HEK293T (cell line): ENCODE data around the gene CADPS2.

Source experiments
- CTCF ChIA-PET: fragments of 350-600 bp; formaldehyde crosslinking; extraction: SDS; loops from one replicate; lab custom pipeline; 2021; ENCODE audit warnings: antibody characterized with exemption, inconsistent platforms; lab: Yijun Ruan, JAX
- POLR2A ChIA-PET: fragments of 350-600 bp; formaldehyde crosslinking; extraction: SDS; loops from one replicate; lab custom pipeline; 2020; ENCODE audit warnings: antibody characterized with exemption, inconsistent platforms; lab: Yijun Ruan, JAX
- DNase-seq: peaks from one replicate; pipeline ENCODE4 v3.0.0; 2012; ENCODE audit warnings: mixed read lengths; ENCODE audit errors: extremely low spot score
- ARNT ChIP-seq: fragments of 450-650 bp; IDR thresholded peaks from 2 replicates; pipeline ENCODE4 v1.6.1; 2017; ENCODE audit warnings: mild to moderate bottlenecking
- BHLHE40 ChIP-seq: fragments of 450-650 bp; IDR thresholded peaks from 2 replicates; pipeline ENCODE4 v1.6.1; 2016; ENCODE audit warnings: mild to moderate bottlenecking, moderate library complexity, borderline replicate concordance
- CTBP1 ChIP-seq: fragments of 450-650 bp; IDR thresholded peaks from 2 replicates; pipeline ENCODE4 v1.6.1; 2016; ENCODE audit warnings: borderline replicate concordance
- ELF4 ChIP-seq: fragments of 450-650 bp; IDR thresholded peaks from 2 replicates; pipeline ENCODE4 v1.6.1; 2017; ENCODE audit warnings: antibody characterized with exemption
- FOXA1 ChIP-seq: fragments of 450-650 bp; IDR thresholded peaks from 2 replicates; pipeline ENCODE4 v1.6.1; 2016; ENCODE audit warnings: mild to moderate bottlenecking
- FOXK2 ChIP-seq: fragments of 450-650 bp; IDR thresholded peaks from 2 replicates; pipeline ENCODE4 v1.6.1; 2016; ENCODE audit warnings: mild to moderate bottlenecking
- FOXM1 ChIP-seq: fragments of 450-650 bp; IDR thresholded peaks from 2 replicates; pipeline ENCODE4 v1.6.1; 2017; ENCODE audit warnings: mild to moderate bottlenecking, borderline replicate concordance
- HDGF ChIP-seq: fragments of 450-650 bp; IDR thresholded peaks from 2 replicates; pipeline ENCODE4 v1.6.1; 2017; ENCODE audit warnings: antibody characterized with exemption, borderline replicate concordance
- L3MBTL2 ChIP-seq: fragments of 450-650 bp; conservative IDR thresholded peaks from 2 replicates; pipeline ENCODE4 v1.6.1; 2016; ENCODE audit warnings: mild to moderate bottlenecking
- LEF1 ChIP-seq: fragments of 450-650 bp; IDR thresholded peaks from 2 replicates; pipeline ENCODE4 v1.6.1; 2017; ENCODE audit warnings: mild to moderate bottlenecking, borderline replicate concordance
- NFRKB ChIP-seq: fragments of 450-650 bp; IDR thresholded peaks from 2 replicates; pipeline ENCODE4 v1.6.1; 2016; ENCODE audit warnings: mild to moderate bottlenecking, moderate library complexity
- SP1 ChIP-seq: fragments of 450-650 bp; IDR thresholded peaks from 2 replicates; pipeline ENCODE4 v1.6.1; 2017
- SUZ12 ChIP-seq: fragments of 450-650 bp; IDR thresholded peaks from 2 replicates; pipeline ENCODE4 v1.6.1; 2016; ENCODE audit warnings: mild to moderate bottlenecking
- TARDBP ChIP-seq: fragments of 450-650 bp; IDR thresholded peaks from 2 replicates; pipeline ENCODE4 v1.6.1; 2016
- ZNF384 ChIP-seq: fragments of 450-650 bp; IDR thresholded peaks from 2 replicates; pipeline ENCODE4 v1.6.1; 2016
- TF ChIP-seq, protein P1 (sequence below): fragments of 450-650 bp; IDR thresholded peaks from 2 replicates; pipeline ENCODE4 v1.6.1; 2016

Gene CADPS2

DNA sequence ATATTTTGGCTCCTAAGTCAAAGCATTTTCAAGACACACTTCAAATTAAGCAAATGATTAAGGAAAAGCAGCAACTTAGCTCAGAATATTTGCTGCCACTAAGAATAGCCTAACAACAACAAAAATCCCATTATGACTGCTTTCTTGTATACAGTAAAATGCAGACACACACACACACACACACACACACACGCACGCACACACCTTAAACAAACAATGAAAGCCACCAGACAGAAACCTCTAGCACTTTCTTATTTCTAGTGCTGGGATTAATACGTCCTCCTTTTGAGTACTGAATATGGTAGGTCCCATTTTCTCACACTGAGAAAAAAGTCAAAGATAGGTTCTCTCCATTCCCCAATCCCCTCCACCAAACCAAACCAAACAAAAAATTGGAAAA, 558.3 kb downstream of the CADPS2 start:
- POLR2A ChIA-PET, result no interaction called here
- DNase-seq, result no peak
- TF ChIP-seq FOXM1, result no peak
- TF ChIP-seq CTBP1, result no peak
- CTCF ChIA-PET, result interaction anchor here (0.7 kb wide), 1 partner anchor 244 kb away, joined by 3 read pairs; no protein-coding TSS in a partner anchor

DNA sequence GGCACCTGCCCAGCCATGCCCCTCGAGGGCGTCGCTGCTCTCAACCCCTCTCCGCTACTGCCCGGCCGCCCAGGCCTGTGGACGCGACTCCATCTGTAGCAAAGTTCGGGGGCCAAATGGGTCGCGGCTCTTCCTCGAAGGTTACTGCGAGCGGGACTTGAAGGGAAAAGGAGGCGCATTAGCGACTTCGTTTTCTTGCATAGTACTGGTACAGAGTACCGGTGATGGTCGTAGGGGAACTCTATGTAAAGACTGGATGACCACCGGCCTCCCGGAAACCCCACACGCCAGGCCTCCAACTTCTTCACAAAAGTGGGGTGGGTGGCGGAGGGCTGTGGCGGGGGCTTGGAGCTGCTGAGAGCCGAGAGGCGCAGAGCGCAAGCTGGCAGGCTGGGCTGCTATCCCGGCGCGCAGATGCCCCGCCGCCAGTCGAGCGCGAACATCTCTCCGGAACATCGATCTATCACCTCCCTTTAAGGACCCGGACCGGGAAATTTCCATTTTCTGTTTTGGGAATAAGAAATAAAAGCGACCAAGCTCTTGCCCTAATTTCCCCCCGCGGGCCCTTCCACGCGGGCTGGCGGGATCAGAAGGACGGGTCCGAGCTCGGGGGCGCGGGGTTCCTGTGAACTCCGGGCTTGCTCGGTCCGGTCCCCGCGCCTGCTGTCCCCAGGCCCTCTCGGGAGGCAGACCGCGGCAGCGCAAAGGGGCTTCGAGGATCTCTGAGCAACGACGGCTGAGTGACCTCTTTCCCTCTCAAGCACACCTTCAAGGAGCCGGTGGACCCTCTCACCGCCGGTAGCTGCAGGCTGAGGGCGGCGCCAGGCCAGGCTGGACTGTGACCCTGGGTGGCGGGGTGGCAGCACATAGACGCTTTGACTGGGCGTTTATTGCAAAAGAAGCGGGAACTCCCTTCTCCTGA, 569.5 kb downstream of the CADPS2 start:
- no peak for DNase-seq
- ChIA-PET POLR2A (no interaction called here), CTCF (no interaction called here)
- no peak for TF ChIP-seq ELF4
- TF ChIP-seq TARDBP, result no peak
- no peak for TF ChIP-seq HDGF
- TF ChIP-seq NFRKB, result no peak
- TF ChIP-seq L3MBTL2, result no peak
- no peak for TF ChIP-seq BHLHE40
- TF ChIP-seq SP1, result no peak
- no peak for TF ChIP-seq SUZ12
- no peak for TF ChIP-seq ZNF384
- no peak for TF ChIP-seq FOXM1
- TF ChIP-seq, protein P1, sequence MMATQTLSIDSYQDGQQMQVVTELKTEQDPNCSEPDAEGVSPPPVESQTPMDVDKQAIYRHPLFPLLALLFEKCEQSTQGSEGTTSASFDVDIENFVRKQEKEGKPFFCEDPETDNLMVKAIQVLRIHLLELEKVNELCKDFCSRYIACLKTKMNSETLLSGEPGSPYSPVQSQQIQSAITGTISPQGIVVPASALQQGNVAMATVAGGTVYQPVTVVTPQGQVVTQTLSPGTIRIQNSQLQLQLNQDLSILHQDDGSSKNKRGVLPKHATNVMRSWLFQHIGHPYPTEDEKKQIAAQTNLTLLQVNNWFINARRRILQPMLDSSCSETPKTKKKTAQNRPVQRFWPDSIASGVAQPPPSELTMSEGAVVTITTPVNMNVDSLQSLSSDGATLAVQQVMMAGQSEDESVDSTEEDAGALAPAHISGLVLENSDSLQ, result no peak
- no peak for TF ChIP-seq LEF1
- no peak for TF ChIP-seq FOXK2
- TF ChIP-seq ARNT, result no peak
- TF ChIP-seq FOXA1, result no peak
- no peak for TF ChIP-seq CTBP1

DNA sequence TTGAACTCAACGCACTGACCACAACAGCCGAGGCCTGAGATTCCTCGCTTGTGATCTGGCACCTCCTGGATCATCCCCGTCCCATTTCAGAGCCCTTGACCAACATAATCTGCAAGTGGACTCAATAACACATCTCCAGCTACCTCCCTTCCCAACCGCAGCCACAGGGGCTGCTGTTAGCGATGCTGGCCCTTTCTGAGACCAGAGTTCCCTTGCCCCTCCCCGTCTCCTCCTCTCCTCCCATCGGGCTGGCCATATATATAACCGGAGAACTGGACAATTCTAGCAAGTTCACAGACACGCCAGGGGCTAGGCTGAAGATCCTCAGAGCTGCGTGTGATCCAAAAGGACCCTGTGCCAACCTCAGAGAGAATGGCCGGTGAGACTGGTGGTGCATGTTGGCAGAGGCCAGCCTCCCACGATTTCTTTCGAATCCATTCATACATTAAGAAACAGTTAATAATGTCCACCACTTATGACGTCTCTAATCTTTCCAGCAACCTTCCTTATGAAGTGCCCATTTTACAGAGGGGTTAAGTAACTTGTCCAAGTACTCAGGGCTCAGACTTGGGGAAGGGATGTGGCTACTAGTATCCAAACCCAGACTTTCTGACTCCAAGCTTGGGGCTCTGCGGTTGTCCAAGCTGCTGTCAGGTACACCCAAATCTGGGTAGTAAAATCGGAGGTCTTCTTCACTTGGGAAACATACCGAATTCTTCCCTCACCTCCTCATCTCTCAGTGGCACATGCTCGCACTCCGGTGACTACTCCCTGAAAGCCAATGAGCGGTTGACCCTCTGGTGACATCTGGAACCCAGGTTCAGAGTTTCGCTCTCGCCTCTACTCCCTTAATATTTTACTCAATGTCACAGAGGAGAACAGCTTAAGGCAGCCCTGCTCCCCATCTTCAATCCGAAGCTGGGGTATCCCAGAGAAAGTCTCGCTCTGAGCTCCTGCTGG, 570.5 kb downstream of the CADPS2 start:
- ChIA-PET POLR2A (no interaction called here), CTCF (no interaction called here)
- no peak for DNase-seq
- TF ChIP-seq NFRKB (no peak), FOXK2 (no peak), ZNF384 (no peak)

DNA sequence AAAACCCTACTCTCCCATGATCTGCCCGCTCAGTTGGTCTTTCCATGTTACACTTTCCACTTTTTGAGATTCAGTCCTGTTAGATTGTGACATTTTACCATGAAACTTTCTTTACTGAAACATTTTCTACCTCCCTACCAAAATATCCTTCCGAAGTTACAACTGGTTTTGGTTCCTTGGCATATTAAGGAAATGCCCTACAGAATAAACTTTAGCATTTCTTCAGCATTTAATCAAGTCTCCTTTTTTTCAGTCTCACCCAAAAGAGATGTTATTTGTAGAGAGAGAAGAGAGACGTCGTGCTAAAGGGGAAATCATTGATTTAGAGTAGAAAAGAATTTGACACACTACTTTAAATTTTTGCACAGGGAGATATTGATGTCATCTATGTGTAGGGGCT, 572.0 kb downstream of the CADPS2 start:
- POLR2A ChIA-PET, result no interaction called here
- no peak for TF ChIP-seq CTBP1
- TF ChIP-seq ELF4, result no peak
- TF ChIP-seq ZNF384, result no peak
- no peak for TF ChIP-seq L3MBTL2
- no peak for TF ChIP-seq FOXM1
- no peak for TF ChIP-seq ARNT
- TF ChIP-seq FOXA1, result no peak
- no peak for TF ChIP-seq SP1
- TF ChIP-seq NFRKB, result no peak
- TF ChIP-seq LEF1, result no peak
- TF ChIP-seq TARDBP, result no peak
- TF ChIP-seq HDGF, result no peak
- no peak for TF ChIP-seq SUZ12
- TF ChIP-seq BHLHE40, result no peak
- TF ChIP-seq FOXK2, result no peak
- CTCF ChIA-PET, result no interaction called here
- no peak for DNase-seq

DNA sequence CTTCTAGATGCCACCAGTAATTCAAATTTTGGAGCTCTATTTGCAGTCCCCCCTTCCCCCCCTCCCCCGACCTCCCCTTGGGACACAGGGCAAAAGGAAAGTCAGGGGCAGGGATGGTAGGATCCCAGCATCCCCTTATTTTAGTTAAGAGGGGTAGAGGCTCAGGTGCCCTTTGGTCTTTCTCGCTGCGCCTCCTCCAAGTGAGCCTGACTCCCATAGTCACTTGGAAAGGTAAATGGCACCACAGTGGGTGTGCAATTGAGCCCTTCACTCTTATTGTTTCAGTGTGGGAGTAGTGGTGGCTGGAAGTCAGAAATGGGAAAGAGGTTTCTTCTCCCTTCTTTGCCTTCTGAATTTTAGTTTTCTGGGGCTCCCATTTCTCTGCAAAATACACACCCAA, 573.5 kb downstream of the CADPS2 start:
- no peak for DNase-seq
- POLR2A ChIA-PET, result no interaction called here
- CTCF ChIA-PET, result no interaction called here
- TF ChIP-seq HDGF (no peak), ZNF384 (no peak), SUZ12 (no peak), NFRKB (no peak), SP1 (no peak), L3MBTL2 (no peak), ELF4 (no peak), TARDBP (no peak), ARNT (no peak), FOXK2 (no peak), FOXA1 (no peak), LEF1 (no peak), FOXM1 (no peak), CTBP1 (no peak), BHLHE40 (no peak)
- TF ChIP-seq, protein P1, result no peak

DNA sequence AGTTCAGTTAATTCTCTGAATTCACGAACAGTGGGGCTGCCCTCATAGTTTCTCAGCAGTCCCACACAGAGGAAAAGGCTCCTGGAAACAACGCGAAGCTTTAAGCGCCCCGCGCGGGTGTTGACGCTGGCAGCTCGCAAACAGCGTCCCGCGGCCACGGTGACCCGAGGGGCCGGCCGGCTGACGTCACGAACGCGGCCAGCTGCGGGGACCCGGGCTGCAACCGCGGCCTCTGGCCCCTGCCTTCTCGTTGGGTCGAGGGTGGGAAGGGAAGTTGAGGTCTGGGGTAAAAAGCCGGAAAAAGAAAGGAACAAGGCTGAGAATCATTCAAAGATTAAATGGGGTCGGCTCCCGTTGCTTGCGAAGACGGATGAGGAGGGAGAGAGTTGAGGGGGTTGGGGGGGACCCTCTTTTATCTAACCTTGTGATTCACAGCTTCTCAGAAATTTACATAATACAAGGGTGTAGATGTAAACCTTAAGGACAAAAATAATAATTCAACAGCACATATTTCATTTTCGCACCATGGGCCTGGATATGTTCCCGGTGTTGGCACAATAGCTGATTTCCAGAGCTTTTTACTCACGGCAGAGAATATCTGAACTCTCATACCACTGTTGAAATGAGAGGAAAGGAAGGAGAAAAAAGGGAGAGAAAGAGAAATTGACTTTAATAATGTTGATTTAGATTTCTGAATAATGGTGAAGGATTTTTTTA, 574.4 kb downstream of the CADPS2 start:
- POLR2A ChIA-PET, result no interaction called here
- no peak for DNase-seq
- CTCF ChIA-PET, result interaction anchor here (0.6 kb wide), 1 partner anchor 46 kb away, joined by 3 read pairs; no protein-coding TSS in a partner anchor
- TF ChIP-seq FOXK2, result no peak
- TF ChIP-seq BHLHE40, result no peak
- no peak for TF ChIP-seq SUZ12
- TF ChIP-seq L3MBTL2, result no peak
- TF ChIP-seq HDGF, result no peak
- no peak for TF ChIP-seq NFRKB
- no peak for TF ChIP-seq ARNT
- TF ChIP-seq FOXM1, result no peak
- no peak for TF ChIP-seq CTBP1
- TF ChIP-seq FOXA1, result no peak
- no peak for TF ChIP-seq TARDBP
- TF ChIP-seq, protein P1, result no peak
- no peak for TF ChIP-seq LEF1
- no peak for TF ChIP-seq ELF4
- no peak for TF ChIP-seq ZNF384
- no peak for TF ChIP-seq SP1
